ENCODE data around the gene DPH2.
A peak's percentile ranks its signal among the peaks of the same experiment; 100 is the strongest.

DNA sequence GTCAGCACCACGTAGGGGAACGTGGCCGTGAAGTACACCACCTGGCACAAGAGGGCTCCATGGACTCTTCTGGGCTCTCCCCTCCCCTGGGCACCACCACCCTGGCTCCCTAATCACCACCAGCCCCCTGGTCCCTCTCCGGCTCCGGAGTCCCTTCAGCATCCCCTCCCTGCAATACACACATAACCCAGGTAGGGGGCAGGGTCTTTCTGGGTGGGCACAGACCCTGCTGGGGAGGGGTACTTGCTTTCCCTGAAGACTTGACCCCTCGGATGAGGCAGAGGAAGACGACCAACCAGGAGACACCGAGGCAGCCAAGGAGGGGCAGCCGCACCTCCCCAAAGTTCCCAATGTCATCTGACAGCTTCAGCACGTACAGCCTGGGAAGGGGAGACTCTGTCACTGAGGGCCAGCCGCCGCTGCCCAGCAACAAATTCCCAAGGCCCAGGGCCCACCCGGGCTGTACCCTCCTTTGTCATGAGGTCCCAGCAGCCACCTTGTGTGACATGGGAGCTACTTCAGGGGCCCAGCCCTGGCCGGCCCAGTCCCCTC lies 32.9 kb downstream of the DPH2 start:
- TF ChIP-seq CTCF (IDR thresholded peaks at IDR 0.05; ENCODE audit: low read depth, low read length, poor library complexity, severe bottlenecking) = peak; percentile 28
- no peak for TF ChIP-seq EZH2phosphoT487 (IDR thresholded peaks at IDR 0.05; ENCODE audit: borderline replicate concordance, low read length)
